Choroid plexus epithelial cell (primary cell): Measurements from ENCODE around the gene DLL4.

Experiments
- DNase-seq: peaks from one replicate; pipeline ENCODE4 v3.0.0-alpha.2; 2010; ENCODE audit warnings: low read depth
- H3K4me3 ChIP-seq: 2 replicates; pipeline ENCODE4 v1.5.1; 2011; ENCODE audit warnings: low read depth, mild to moderate bottlenecking, control low read depth, low read length, moderate library complexity
- CTCF ChIP-seq: conservative IDR thresholded peaks from 2 replicates; pipeline ENCODE4 v1.5.1; 2011; ENCODE audit warnings: low read depth, mild to moderate bottlenecking, control low read depth, inconsistent platforms, low read length, moderate library complexity

DLL4 gene

GRCh38 chr15:40899536-40900207 is 29.5 kb upstream of the DLL4 start:
- no peak for TF ChIP-seq CTCF
- no peak overlapping the region for H3K4me3 ChIP-seq

GRCh38 chr15:40900256-40901052 is 28.7 kb upstream of the DLL4 start:
- no peak for TF ChIP-seq CTCF
- no peak for DNase-seq
- no peak overlapping the region for H3K4me3 ChIP-seq

More at GRCh38 chr15:40899536-40900207, 29.5 kb upstream of the DLL4 start:
- no peak for DNase-seq

GRCh38 chr15:40901053-40901443 is 28.1 kb upstream of the DLL4 start:
- no peak for DNase-seq
- no peak for TF ChIP-seq CTCF
- H3K4me3 ChIP-seq, result no peak overlapping the region

GRCh38 chr15:40902605-40903561 is 26.3 kb upstream of the DLL4 start:
- peak; percentile 51 for DNase-seq
- H3K4me3 ChIP-seq, result no peak overlapping the region
- TF ChIP-seq CTCF, result no peak

- DNase-seq, result no peak
- no peak overlapping the region for H3K4me3 ChIP-seq
- no peak for TF ChIP-seq CTCF
Observed at GRCh38 chr15:40904552-40905201, 24.5 kb upstream of the DLL4 start.
